HL-60 (cell line): ENCODE data around the gene LDB3.

Experiments
- DNase-seq, 2 experiments: peaks; one replicate each; pipeline ENCODE4 v3.0.0-alpha.2; 2010 to 2020; ENCODE audit warnings: low read depth in 1 of 2, low spot score in 1 of 2
- H3K27ac ChIP-seq: fragments of 250-450 bp; sonication (Bioruptor Pico); replicated peaks from 2 replicates; pipeline ENCODE4 v1.5.1; 2020; ENCODE audit warnings: mild to moderate bottlenecking, moderate library complexity
- H3K27me3 ChIP-seq: fragments of 250-450 bp; sonication (Bioruptor Pico); 2 replicates; pipeline ENCODE4 v1.5.1; 2021; ENCODE audit warnings: mild to moderate bottlenecking, moderate library complexity; ENCODE audit not compliant: insufficient read depth, poor library complexity, severe bottlenecking
- H3K4me3 ChIP-seq: replicated peaks from 2 replicates; pipeline ENCODE4 v1.5.1; 2011; ENCODE audit warnings: mild to moderate bottlenecking, control low read depth, low read length; ENCODE audit not compliant: insufficient read depth
- CTCF ChIP-seq: IDR thresholded peaks from one replicate; pipeline ENCODE4 v1.5.1; 2011; ENCODE audit warnings: low read length, control low read depth, inconsistent platforms; ENCODE audit not compliant: insufficient read depth
- GABPA ChIP-seq: IDR thresholded peaks from 2 replicates; pipeline ENCODE4 v1.6.1; 2012; ENCODE audit warnings: low read depth
- POLR2AphosphoS5 ChIP-seq: IDR thresholded peaks from 2 replicates; pipeline ENCODE4 v1.6.1; 2012; ENCODE audit warnings: low read depth
- REST ChIP-seq: IDR thresholded peaks from 2 replicates; pipeline ENCODE4 v1.6.1; 2012; ENCODE audit warnings: low read depth; ENCODE audit not compliant: insufficient replicate concordance
- SPI1 ChIP-seq: IDR thresholded peaks from 2 replicates; pipeline ENCODE4 v1.6.1; 2012; ENCODE audit warnings: low read depth, mild to moderate bottlenecking, borderline replicate concordance

LDB3 gene

GRCh38 chr10:86659161-86659691 lies 9.1 kb upstream of the LDB3 start:
- no peak overlapping the region for H3K4me3 ChIP-seq
- no peak overlapping the region for H3K27ac ChIP-seq
- TF ChIP-seq GABPA (no peak), CTCF (no peak), POLR2AphosphoS5 (no peak), SPI1 (no peak), REST (no peak)
- H3K27me3 ChIP-seq: no peaks in the 10 kb centered on the region
- no peak for DNase-seq

GRCh38 chr10:86659721-86660453 lies 8.4 kb upstream of the LDB3 start:
- Histone ChIP-seq H3K4me3 (no peak overlapping the region), H3K27me3 (no peaks in the 10 kb centered on the region), H3K27ac (no peak overlapping the region)
- DNase-seq: peak in 1 of 2 experiments; percentile 4
- no peak for TF ChIP-seq REST

- Histone ChIP-seq H3K27me3 (no peaks in the 10 kb centered on the region), H3K27ac (no peak overlapping the region), H3K4me3 (no peak overlapping the region)
- no peak for DNase-seq
- TF ChIP-seq SPI1: no peak
- TF ChIP-seq CTCF: no peak
- no peak for TF ChIP-seq GABPA
- TF ChIP-seq REST: no peak
- TF ChIP-seq POLR2AphosphoS5: no peak
Observed at GRCh38 chr10:86661161-86662025, 6.9 kb upstream of the LDB3 start.
